HepG2 (cell line): ENCODE measurements around the gene BCAS3. TPM values are rescaled to one million over a fixed set of nuclear protein-coding genes. Genes with fewer than 3 reads are reported as not detected.

Experiments
- HCFC1 ChIP-seq: fragments of 150-350 bp; IDR thresholded peaks from 2 replicates; pipeline ENCODE4 v1.6.1; 2014; ENCODE audit warnings: low read depth, low read length
- HMGXB3 ChIP-seq: sonication (generic); formaldehyde crosslinking; IDR thresholded peaks from 2 replicates; pipeline ENCODE4 v1.4.0; 2020; ENCODE audit warnings: missing genetic modification reagents, borderline replicate concordance
- LBX2 ChIP-seq: sonication (generic); formaldehyde crosslinking; IDR thresholded peaks from 2 replicates; pipeline ENCODE4 v1.5.0; 2020; ENCODE audit warnings: missing genetic modification reagents, mild to moderate bottlenecking, borderline replicate concordance
- LCORL ChIP-seq, 2 experiments: fragments of 450-650 bp in 1 of 2; sonication (generic) in 1 of 2; formaldehyde crosslinking in 1 of 2; IDR thresholded peaks; 2 replicates each; pipeline versions ENCODE4 v1.5.0 to v1.6.1; 2017 to 2020; ENCODE audit warnings: antibody characterized with exemption in 1 of 2, missing genetic modification reagents in 1 of 2
- PHB2 ChIP-seq: fragments of 450-650 bp; IDR thresholded peaks from 2 replicates; pipeline ENCODE4 v1.6.1; 2018; ENCODE audit not compliant: partially characterized antibody
- PHF5A ChIP-seq: IDR thresholded peaks from one replicate; pipeline ENCODE4 v1.6.1; 2018; ENCODE audit warnings: low read depth, missing genetic modification reagents; ENCODE audit not compliant: unreplicated experiment
- TERF1 ChIP-seq: sonication (generic); formaldehyde crosslinking; IDR thresholded peaks from 2 replicates; pipeline ENCODE4 v1.8.0; 2022; ENCODE audit warnings: mild to moderate bottlenecking, missing genetic modification reagents, moderate library complexity
- USF2 ChIP-seq, 2 experiments: sonication (generic) in 1 of 2; formaldehyde crosslinking in 1 of 2; IDR thresholded peaks; 2 replicates each; pipeline versions ENCODE4 v1.5.1 to v1.6.1; 2011 to 2020; ENCODE audit warnings: borderline replicate concordance in 1 of 2, low read depth in 1 of 2, low read length in 1 of 2, mild to moderate bottlenecking in 1 of 2, missing genetic modification reagents in 1 of 2, moderate library complexity in 1 of 2
- ZNF430 ChIP-seq: sonication (generic); formaldehyde crosslinking; IDR thresholded peaks from 2 replicates; pipeline ENCODE4 v1.9.0; 2021; ENCODE audit warnings: mild to moderate bottlenecking, missing genetic modification reagents
- ZNF44 ChIP-seq: sonication (generic); formaldehyde crosslinking; IDR thresholded peaks from 2 replicates; pipeline ENCODE4 v1.5.1; 2020; ENCODE audit warnings: mild to moderate bottlenecking, missing genetic modification reagents
- ZNF501 ChIP-seq: sonication (generic); formaldehyde crosslinking; IDR thresholded peaks from 2 replicates; pipeline ENCODE4 v1.5.1; 2020; ENCODE audit warnings: mild to moderate bottlenecking, moderate library complexity, missing genetic modification reagents
- ZNF646 ChIP-seq: sonication (generic); formaldehyde crosslinking; IDR thresholded peaks from 2 replicates; pipeline ENCODE4 v1.9.0; 2021; ENCODE audit warnings: mild to moderate bottlenecking, missing genetic modification reagents
- polyA plus RNA-seq, 8 experiments: library from polyadenylated mRNA; depleted of rRNA in 3 of 8; stranded (reverse) in 7 of 8; unstranded in 1 of 8; fragments of >200 nt; fragmentation: Illumina TruSeq in 4 of 8; extraction: Trizol in 4 of 8; gene quantifications; 2 replicates each; pipeline versions ENCODE4 v1.2.1 to v1.2.3, GENCODE V29; 2011 to 2016; ENCODE audit warnings: low read depth in 4 of 8, missing spikeins in 1 of 8, mixed read lengths in 1 of 8; ENCODE audit not compliant: insufficient read depth in 1 of 8
- total RNA-seq, 5 experiments: library from RNA; depleted of rRNA; stranded (reverse); fragments of >200 nt; fragmentation: Illumina TruSeq; extraction: Trizol; gene quantifications; 2 replicates each; pipeline ENCODE4 v1.2.3, GENCODE V29; 2016; ENCODE audit warnings: low read depth in 1 of 5

The BCAS3 gene
- total and polyA plus RNA-seq, 2 of the 13 experiments (the other 11 are each of a cell fraction or from before 2014, with no cell fraction given) = 10.7 to 11.2 TPM

GRCh38 chr17:61416540-61417363 is 739.1 kb downstream of the BCAS3 start (continued):
- no peak for TF ChIP-seq HMGXB3 (CRISPR knock-in tag)
- peak; percentile 73; the same call in 1 of the 2 replicates for TF ChIP-seq ZNF501 (CRISPR knock-in tag)
- no peak for TF ChIP-seq USF2 (IDR thresholded peaks at IDR 0.05; ENCODE audit: low read depth, low read length)
- no peak for TF ChIP-seq USF2 (CRISPR knock-in tag; IDR thresholded peaks at IDR 0.05; ENCODE audit: borderline replicate concordance)
- no peak for TF ChIP-seq LCORL (IDR thresholded peaks at IDR 0.05)
- TF ChIP-seq LCORL (CRISPR knock-in tag; IDR thresholded peaks at IDR 0.05) = 0 out of 2 replicates have a peak, but pooled peaks have one; percentile 52
- TF ChIP-seq LBX2 (CRISPR knock-in tag) = peak; percentile 47; the same call in 1 of the 2 replicates
- TF ChIP-seq PHB2 = no peak
- TF ChIP-seq ZNF44 = no peak
- no peak for TF ChIP-seq ZNF430 (CRISPR knock-in tag)
- no peak for TF ChIP-seq ZNF646 (CRISPR knock-in tag)
- TF ChIP-seq HCFC1 = no peak
- no peak for TF ChIP-seq PHF5A
- TF ChIP-seq TERF1 (CRISPR knock-in tag) = no peak
